ENCODE results near the gene BCL2L11.

GRCh38 chr2:111101592-111101991, 19.1 kb upstream of the BCL2L11 start:
- no peak for TF ChIP-seq CREB1 (CRISPR knock-in tag; IDR thresholded peaks at IDR 0.05; ENCODE audit: low read depth)
- no peak for TF ChIP-seq CTCF (conservative IDR thresholded peaks at IDR 0.05; ENCODE audit: low read depth in 2 of 2)
- no peak for TF ChIP-seq POLR2AphosphoS5 (IDR thresholded peaks at IDR 0.05; ENCODE audit: low read depth)
- TF ChIP-seq EZH2phosphoT487 (IDR thresholded peaks at IDR 0.05; ENCODE audit: unreplicated experiment): no peak
- no peak for TF ChIP-seq REST (IDR thresholded peaks at IDR 0.05; ENCODE audit: unreplicated experiment)
